ENCODE results near the gene CCDC149. TPM values are rescaled to one million over a fixed set of nuclear protein-coding genes. Genes with fewer than 3 reads are reported as not detected.

Gene CCDC149
- total RNA-seq, 4 donors from 2014 or later, result 6.5 to 17.4 (median 12.3) TPM

GRCh38 chr4:24888475-24889344 is 24.1 kb downstream of the CCDC149 start:
- Histone ChIP-seq H3K27me3 (no peaks in the 10 kb centered on the region), H3K9me3 (no peaks in the 10 kb centered on the region), H3K4me1 (no peaks in the 10 kb centered on the region), H3K27ac (no peak overlapping the region), H3K36me3 (no peaks in the 10 kb centered on the region), H3K4me3 (no peak overlapping the region)
- DNase-seq (ENCODE audit: low spot score in 2 of 2), result no peak
- 88% methylated on average over 8 of the region's 8 CpGs for WGBS
- TF ChIP-seq, protein P1, sequence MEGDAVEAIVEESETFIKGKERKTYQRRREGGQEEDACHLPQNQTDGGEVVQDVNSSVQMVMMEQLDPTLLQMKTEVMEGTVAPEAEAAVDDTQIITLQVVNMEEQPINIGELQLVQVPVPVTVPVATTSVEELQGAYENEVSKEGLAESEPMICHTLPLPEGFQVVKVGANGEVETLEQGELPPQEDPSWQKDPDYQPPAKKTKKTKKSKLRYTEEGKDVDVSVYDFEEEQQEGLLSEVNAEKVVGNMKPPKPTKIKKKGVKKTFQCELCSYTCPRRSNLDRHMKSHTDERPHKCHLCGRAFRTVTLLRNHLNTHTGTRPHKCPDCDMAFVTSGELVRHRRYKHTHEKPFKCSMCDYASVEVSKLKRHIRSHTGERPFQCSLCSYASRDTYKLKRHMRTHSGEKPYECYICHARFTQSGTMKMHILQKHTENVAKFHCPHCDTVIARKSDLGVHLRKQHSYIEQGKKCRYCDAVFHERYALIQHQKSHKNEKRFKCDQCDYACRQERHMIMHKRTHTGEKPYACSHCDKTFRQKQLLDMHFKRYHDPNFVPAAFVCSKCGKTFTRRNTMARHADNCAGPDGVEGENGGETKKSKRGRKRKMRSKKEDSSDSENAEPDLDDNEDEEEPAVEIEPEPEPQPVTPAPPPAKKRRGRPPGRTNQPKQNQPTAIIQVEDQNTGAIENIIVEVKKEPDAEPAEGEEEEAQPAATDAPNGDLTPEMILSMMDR (IDR thresholded peaks at IDR 0.05), result no peak
- TF ChIP-seq POLR2AphosphoS5 (IDR thresholded peaks at IDR 0.05), result no peak
- TF ChIP-seq EP300 (IDR thresholded peaks at IDR 0.05), result no peak
- no peak for TF ChIP-seq POLR2A (IDR thresholded peaks at IDR 0.05)

- no peaks in the 10 kb centered on the region for H3K36me3 ChIP-seq
- H3K27me3 ChIP-seq, result no peaks in the 10 kb centered on the region
- TF ChIP-seq, protein P1 (IDR thresholded peaks at IDR 0.05), result no peak
- no peak for TF ChIP-seq EP300 (IDR thresholded peaks at IDR 0.05)
- TF ChIP-seq POLR2A (IDR thresholded peaks at IDR 0.05), result no peak
- no peak for TF ChIP-seq POLR2AphosphoS5 (IDR thresholded peaks at IDR 0.05)
- no peaks in the 10 kb centered on the region for H3K9me3 ChIP-seq
- no peak overlapping the region for H3K27ac ChIP-seq
- no peak for DNase-seq (ENCODE audit: low spot score in 2 of 2)
- WGBS, result 86% methylated on average over 3 of the region's 3 CpGs
- H3K4me3 ChIP-seq, result no peak overlapping the region
- no peaks in the 10 kb centered on the region for H3K4me1 ChIP-seq
Measured at GRCh38 chr4:24887881-24888430, 24.9 kb downstream of the CCDC149 start.

GRCh38 chr4:24886596-24886995 is 26.2 kb downstream of the CCDC149 start:
- WGBS, result 63% methylated on average over 3 of the region's 3 CpGs
- TF ChIP-seq, protein P1 (IDR thresholded peaks at IDR 0.05), result no peak
- TF ChIP-seq POLR2AphosphoS5 (IDR thresholded peaks at IDR 0.05) (no peak), EP300 (IDR thresholded peaks at IDR 0.05) (no peak), POLR2A (IDR thresholded peaks at IDR 0.05) (no peak)
- no peak overlapping the region for H3K4me3 ChIP-seq
- H3K36me3 ChIP-seq, result no peaks in the 10 kb centered on the region
- no peaks in the 10 kb centered on the region for H3K4me1 ChIP-seq
- no peak for DNase-seq (ENCODE audit: low spot score in 2 of 2)
- no peak overlapping the region for H3K27ac ChIP-seq
- H3K27me3 ChIP-seq, result no peaks in the 10 kb centered on the region
- H3K9me3 ChIP-seq, result no peaks in the 10 kb centered on the region

DNA sequence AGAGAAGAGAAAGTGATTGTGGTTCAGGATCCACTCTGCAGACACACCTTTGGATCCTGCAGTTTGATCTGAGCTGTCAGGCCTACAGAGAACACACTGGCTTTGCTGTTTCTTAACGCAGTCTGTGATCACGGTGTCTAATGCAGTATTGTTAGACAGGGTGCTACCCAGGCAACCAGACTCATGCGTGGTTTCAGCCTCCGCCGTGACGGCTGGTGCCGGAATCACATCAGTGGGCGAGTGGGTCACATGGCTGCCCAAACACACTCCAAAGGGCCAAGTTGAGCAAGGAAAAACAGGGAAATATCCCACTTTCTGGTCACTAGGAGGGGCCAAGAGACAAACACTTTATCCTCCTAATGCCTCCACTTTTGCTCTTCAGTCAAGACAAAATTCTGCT is 27.5 kb downstream of the CCDC149 start:
- Histone ChIP-seq H3K9me3 (no peaks in the 10 kb centered on the region), H3K27ac (no peak overlapping the region), H3K36me3 (no peaks in the 10 kb centered on the region), H3K27me3 (no peaks in the 10 kb centered on the region), H3K4me1 (no peaks in the 10 kb centered on the region), H3K4me3 (no peak overlapping the region)
- TF ChIP-seq EP300 (IDR thresholded peaks at IDR 0.05) (no peak), POLR2AphosphoS5 (IDR thresholded peaks at IDR 0.05) (no peak), POLR2A (IDR thresholded peaks at IDR 0.05) (no peak)
- TF ChIP-seq, protein P1 (IDR thresholded peaks at IDR 0.05), result no peak
- DNase-seq (ENCODE audit: low spot score in 2 of 2), result no peak
- WGBS, result 94% methylated on average over 8 of the region's 8 CpGs

- Histone ChIP-seq H3K36me3 (no peaks in the 10 kb centered on the region), H3K27me3 (no peaks in the 10 kb centered on the region), H3K27ac (no peak overlapping the region), H3K4me1 (no peaks in the 10 kb centered on the region), H3K9me3 (no peaks in the 10 kb centered on the region), H3K4me3 (no peak overlapping the region)
- 94% methylated on average over 8 of the region's 8 CpGs for WGBS
- TF ChIP-seq POLR2A (IDR thresholded peaks at IDR 0.05), result no peak
- TF ChIP-seq EP300 (IDR thresholded peaks at IDR 0.05), result no peak
- no peak for TF ChIP-seq POLR2AphosphoS5 (IDR thresholded peaks at IDR 0.05)
- TF ChIP-seq, protein P1 (IDR thresholded peaks at IDR 0.05), result no peak
- DNase-seq (ENCODE audit: low spot score in 2 of 2), result no peak
Measured at GRCh38 chr4:24884902-24885301, 27.9 kb downstream of the CCDC149 start.
